ENCODE measurements around the gene EIF5B. TPM values are rescaled to one million over a fixed set of nuclear protein-coding genes. Genes with fewer than 3 reads are reported as not detected.

The EIF5B gene
- polyA plus RNA-seq, 1 donor from 2014 or later, result 8.0 TPM

GRCh38 chr2:99389946-99390345 is 52.8 kb downstream of the EIF5B start:
- no peaks in the 10 kb centered on the region for H3F3A ChIP-seq (ENCODE audit: insufficient read depth, low read length, poor library complexity, severe bottlenecking)
- H3K36me3 ChIP-seq (ENCODE audit: insufficient read depth, low read length), result peaks cover 10% of the 10 kb centered on the region
- H2AFZ ChIP-seq (ENCODE audit: low read depth, low read length), result no peak overlapping the region
- no peaks in the 10 kb centered on the region for H3K9me2 ChIP-seq (ENCODE audit: insufficient read depth, low read length)
- H3K9ac ChIP-seq (ENCODE audit: low read length), result no peak overlapping the region
- no peaks in the 10 kb centered on the region for H3K79me2 ChIP-seq (replicated peaks; ENCODE audit: insufficient read depth, low read length)
- no peak overlapping the region for H3K4me3 ChIP-seq (ENCODE audit: low read length)
- H3K27me3 ChIP-seq (ENCODE audit: insufficient read depth, low read depth, low read length), result no peaks in the 10 kb centered on the region
- no peak overlapping the region for H3K27ac ChIP-seq (ENCODE audit: low read length)
- H4K20me1 ChIP-seq (ENCODE audit: insufficient read depth), result no peaks in the 10 kb centered on the region
- no peak overlapping the region for H3K4me2 ChIP-seq (ENCODE audit: low read length)
- H3K9me3 ChIP-seq (ENCODE audit: low read length), result no peaks in the 10 kb centered on the region
- TF ChIP-seq POLR2AphosphoS5 (IDR thresholded peaks at IDR 0.05) (no peak), TAF1 (IDR thresholded peaks at IDR 0.05; ENCODE audit: low read depth) (no peak), SMC3 (conservative IDR thresholded peaks at IDR 0.05; ENCODE audit: poor library complexity) (no peak), RAD21 (conservative IDR thresholded peaks at IDR 0.05) (no peak), REST (IDR thresholded peaks at IDR 0.05; ENCODE audit: borderline replicate concordance) (no peak), EP300 (conservative IDR thresholded peaks at IDR 0.05; ENCODE audit: poor library complexity, severe bottlenecking) (no peak), EZH2 (IDR thresholded peaks at IDR 0.05; ENCODE audit: borderline replicate concordance, insufficient read depth, low read length, poor library complexity, severe bottlenecking) (no peak), MXI1 (conservative IDR thresholded peaks at IDR 0.05; ENCODE audit: poor library complexity, severe bottlenecking) (no peak)
- TF ChIP-seq, protein P1, sequence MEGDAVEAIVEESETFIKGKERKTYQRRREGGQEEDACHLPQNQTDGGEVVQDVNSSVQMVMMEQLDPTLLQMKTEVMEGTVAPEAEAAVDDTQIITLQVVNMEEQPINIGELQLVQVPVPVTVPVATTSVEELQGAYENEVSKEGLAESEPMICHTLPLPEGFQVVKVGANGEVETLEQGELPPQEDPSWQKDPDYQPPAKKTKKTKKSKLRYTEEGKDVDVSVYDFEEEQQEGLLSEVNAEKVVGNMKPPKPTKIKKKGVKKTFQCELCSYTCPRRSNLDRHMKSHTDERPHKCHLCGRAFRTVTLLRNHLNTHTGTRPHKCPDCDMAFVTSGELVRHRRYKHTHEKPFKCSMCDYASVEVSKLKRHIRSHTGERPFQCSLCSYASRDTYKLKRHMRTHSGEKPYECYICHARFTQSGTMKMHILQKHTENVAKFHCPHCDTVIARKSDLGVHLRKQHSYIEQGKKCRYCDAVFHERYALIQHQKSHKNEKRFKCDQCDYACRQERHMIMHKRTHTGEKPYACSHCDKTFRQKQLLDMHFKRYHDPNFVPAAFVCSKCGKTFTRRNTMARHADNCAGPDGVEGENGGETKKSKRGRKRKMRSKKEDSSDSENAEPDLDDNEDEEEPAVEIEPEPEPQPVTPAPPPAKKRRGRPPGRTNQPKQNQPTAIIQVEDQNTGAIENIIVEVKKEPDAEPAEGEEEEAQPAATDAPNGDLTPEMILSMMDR (IDR thresholded peaks at IDR 0.05; ENCODE audit: poor library complexity, severe bottlenecking), result no peak

DNA sequence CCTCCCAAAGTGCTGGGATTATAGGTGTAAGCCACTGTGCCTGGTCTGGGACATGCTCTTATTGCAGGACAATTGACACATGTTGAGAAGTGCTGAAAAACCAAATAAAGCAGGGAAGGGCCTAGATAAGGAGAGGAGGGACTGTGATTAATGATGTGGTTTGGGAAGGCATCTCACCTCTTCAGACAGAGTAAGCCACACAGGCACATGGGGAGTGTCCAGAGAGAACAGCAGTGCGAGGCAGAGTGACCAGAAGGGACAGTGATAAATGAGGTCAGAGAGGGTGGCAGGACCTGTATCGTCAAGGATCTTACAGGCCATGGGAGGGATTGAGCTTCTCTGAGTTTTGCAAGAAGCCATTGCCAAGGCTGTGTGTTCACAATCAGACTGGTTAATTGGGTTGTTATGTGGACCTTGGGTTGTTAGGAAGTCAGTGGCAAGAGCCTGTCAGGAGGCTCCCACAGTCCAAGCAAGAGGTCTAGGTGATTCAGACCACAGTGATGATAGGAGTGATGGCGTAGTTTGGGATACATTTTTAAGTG is 58.5 kb downstream of the EIF5B start:
- H3K27ac ChIP-seq (ENCODE audit: low read length), result no peak overlapping the region
- no peaks in the 10 kb centered on the region for H3K9me3 ChIP-seq (ENCODE audit: low read length)
- H3K79me2 ChIP-seq (replicated peaks; ENCODE audit: insufficient read depth, low read length), result no peaks in the 10 kb centered on the region
- H4K20me1 ChIP-seq (ENCODE audit: insufficient read depth), result no peaks in the 10 kb centered on the region
- no peak overlapping the region for H3K4me2 ChIP-seq (ENCODE audit: low read length)
- no peak overlapping the region for H2AFZ ChIP-seq (ENCODE audit: low read depth, low read length)
- no peaks in the 10 kb centered on the region for H3K9me2 ChIP-seq (ENCODE audit: insufficient read depth, low read length)
- peaks cover 12% of the 10 kb centered on the region for H3K36me3 ChIP-seq (ENCODE audit: insufficient read depth, low read length)
- no peak for TF ChIP-seq REST (IDR thresholded peaks at IDR 0.05; ENCODE audit: borderline replicate concordance)
- no peak for TF ChIP-seq SMC3 (conservative IDR thresholded peaks at IDR 0.05; ENCODE audit: poor library complexity)
- no peak for TF ChIP-seq EP300 (conservative IDR thresholded peaks at IDR 0.05; ENCODE audit: poor library complexity, severe bottlenecking)
- no peak overlapping the region for H3K4me3 ChIP-seq (ENCODE audit: low read length)
- no peak overlapping the region for H3K9ac ChIP-seq (ENCODE audit: low read length)
- H3K27me3 ChIP-seq (ENCODE audit: insufficient read depth, low read depth, low read length), result no peaks in the 10 kb centered on the region
- no peaks in the 10 kb centered on the region for H3F3A ChIP-seq (ENCODE audit: insufficient read depth, low read length, poor library complexity, severe bottlenecking)
